Measurements from ENCODE around the gene PSMB2.

PSMB2 gene

DNA sequence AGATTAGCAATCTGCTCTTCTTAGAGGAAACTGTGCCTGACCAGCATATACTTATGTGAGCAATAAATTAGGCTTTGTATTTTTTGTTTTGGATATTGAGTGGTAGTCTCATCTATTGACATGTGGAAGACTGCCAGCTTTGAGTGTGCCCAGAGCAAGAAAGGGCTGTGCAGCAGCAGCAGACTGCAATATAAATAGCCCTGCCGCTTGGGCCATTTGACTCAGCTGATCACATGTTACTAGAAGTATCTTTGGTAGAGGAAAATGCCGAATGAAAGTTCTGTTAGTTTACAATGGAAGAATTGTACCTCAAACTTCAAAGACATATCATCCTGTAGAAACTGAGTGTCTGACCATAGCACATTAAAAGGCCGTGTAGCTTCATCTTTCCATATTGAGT is 9.1 kb upstream of the PSMB2 start:
- no peak overlapping the region for H3K4me3 ChIP-seq (ENCODE audit: low read depth in 1 of 2, low read length in 2 of 2)
- H3K9me3 ChIP-seq (ENCODE audit: control insufficient read depth in 1 of 2, low read length in 2 of 2), result no peaks in the 10 kb centered on the region
- no peak overlapping the region for H3K27ac ChIP-seq (ENCODE audit: low read depth, low read length)
- no peaks in the 10 kb centered on the region for H3K4me1 ChIP-seq (ENCODE audit: control insufficient read depth in 1 of 2, insufficient read depth in 2 of 2, low read length in 2 of 2)
- H3K36me3 ChIP-seq (ENCODE audit: control insufficient read depth in 1 of 2, insufficient read depth in 2 of 2, low read length in 2 of 2), result no peaks in the 10 kb centered on the region
- no peak overlapping the region for H3K9ac ChIP-seq (ENCODE audit: low read depth in 1 of 2, low read length in 2 of 2)
- peaks cover 4 to 5% of the 10 kb centered on the region in 2 donors for H3K27me3 ChIP-seq (ENCODE audit: control insufficient read depth in 1 of 2, insufficient read depth in 2 of 2, low read length in 2 of 2)

DNA sequence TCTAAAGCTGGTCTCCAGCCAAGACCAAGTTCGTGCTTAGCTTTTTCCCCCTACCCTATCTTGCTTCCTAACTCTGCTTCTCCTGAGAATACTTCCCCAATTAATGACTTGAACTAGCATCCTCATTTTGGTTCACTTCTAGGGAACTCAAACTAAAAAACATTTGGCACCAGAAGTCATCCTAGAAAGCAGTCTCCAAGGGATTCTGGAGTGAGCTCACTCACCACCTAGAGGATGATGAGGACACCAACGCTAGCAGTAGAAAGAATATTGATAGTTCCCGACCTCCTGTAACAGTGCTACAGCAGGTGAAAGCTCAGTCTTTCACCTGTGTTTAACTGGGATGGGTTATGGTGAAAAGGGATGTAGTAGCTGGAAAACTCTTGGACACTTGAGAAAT is 4.7 kb upstream of the PSMB2 start:
- Histone ChIP-seq H3K36me3 (ENCODE audit: control insufficient read depth in 1 of 2, insufficient read depth in 2 of 2, low read length in 2 of 2) (no peaks in the 10 kb centered on the region), H3K4me3 (ENCODE audit: low read depth in 1 of 2, low read length in 2 of 2) (no peak overlapping the region), H3K27me3 (ENCODE audit: control insufficient read depth in 1 of 2, insufficient read depth in 2 of 2, low read length in 2 of 2) (peaks cover 4 to 11% of the 10 kb centered on the region in 2 donors), H3K9me3 (ENCODE audit: control insufficient read depth in 1 of 2, low read length in 2 of 2) (no peaks in the 10 kb centered on the region), H3K4me1 (ENCODE audit: control insufficient read depth in 1 of 2, insufficient read depth in 2 of 2, low read length in 2 of 2) (no peaks in the 10 kb centered on the region), H3K27ac (ENCODE audit: low read depth, low read length) (no peak overlapping the region), H3K9ac (ENCODE audit: low read depth in 1 of 2, low read length in 2 of 2) (no peak overlapping the region)

GRCh38 chr1:35644204-35644603 is 2.9 kb upstream of the PSMB2 start:
- H3K27me3 ChIP-seq (ENCODE audit: control insufficient read depth in 1 of 2, insufficient read depth in 2 of 2, low read length in 2 of 2), result peaks cover 0 to 11% of the 10 kb centered on the region in 2 donors
- H3K4me1 ChIP-seq (ENCODE audit: control insufficient read depth in 1 of 2, insufficient read depth in 2 of 2, low read length in 2 of 2), result peaks cover 7 to 11% of the 10 kb centered on the region in 2 donors
- H3K4me3 ChIP-seq (ENCODE audit: low read depth in 1 of 2, low read length in 2 of 2), result no peak overlapping the region
- no peaks in the 10 kb centered on the region for H3K36me3 ChIP-seq (ENCODE audit: control insufficient read depth in 1 of 2, insufficient read depth in 2 of 2, low read length in 2 of 2)
- H3K9ac ChIP-seq (ENCODE audit: low read depth in 1 of 2, low read length in 2 of 2), result no peak overlapping the region
- H3K27ac ChIP-seq (ENCODE audit: low read depth, low read length), result no peak overlapping the region
- no peaks in the 10 kb centered on the region for H3K9me3 ChIP-seq (ENCODE audit: control insufficient read depth in 1 of 2, low read length in 2 of 2)

DNA sequence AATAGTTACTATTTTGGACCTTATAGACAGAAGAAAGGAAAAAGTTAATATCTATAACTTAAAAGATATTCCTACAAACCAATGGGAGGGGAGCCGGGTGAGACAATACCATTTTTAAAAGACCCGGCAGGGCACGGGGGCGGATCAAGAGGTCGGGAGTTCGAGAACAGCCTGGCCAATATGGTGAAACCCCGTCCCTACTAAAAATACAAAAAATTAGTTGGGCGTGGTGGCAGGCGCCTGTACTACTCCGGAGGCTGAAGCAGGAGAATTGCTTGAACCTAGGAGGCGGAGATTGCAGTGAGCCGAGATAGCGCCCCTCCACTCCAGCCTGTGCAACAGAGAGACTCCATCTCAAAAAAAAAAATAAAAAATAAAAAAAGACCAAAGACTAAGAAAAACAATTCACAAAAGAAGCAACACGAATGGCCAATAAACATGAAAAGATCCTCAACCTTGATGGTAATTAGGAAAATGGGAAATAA is 1.2 kb upstream of the PSMB2 start:
- H3K36me3 ChIP-seq (ENCODE audit: control insufficient read depth in 1 of 2, insufficient read depth in 2 of 2, low read length in 2 of 2), result no peaks in the 10 kb centered on the region
- H3K4me3 ChIP-seq (ENCODE audit: low read depth in 1 of 2, low read length in 2 of 2), result peak overlapping the region; percentile 94 to 99
- H3K4me1 ChIP-seq (ENCODE audit: control insufficient read depth in 1 of 2, insufficient read depth in 2 of 2, low read length in 2 of 2), result peaks cover 15 to 24% of the 10 kb centered on the region in 2 donors
- H3K9ac ChIP-seq (ENCODE audit: low read depth in 1 of 2, low read length in 2 of 2), result peak overlapping the region; percentile 92 to 95
- no peaks in the 10 kb centered on the region for H3K9me3 ChIP-seq (ENCODE audit: control insufficient read depth in 1 of 2, low read length in 2 of 2)
- peaks cover 0 to 11% of the 10 kb centered on the region in 2 donors for H3K27me3 ChIP-seq (ENCODE audit: control insufficient read depth in 1 of 2, insufficient read depth in 2 of 2, low read length in 2 of 2)
- no peak overlapping the region for H3K27ac ChIP-seq (ENCODE audit: low read depth, low read length)

DNA sequence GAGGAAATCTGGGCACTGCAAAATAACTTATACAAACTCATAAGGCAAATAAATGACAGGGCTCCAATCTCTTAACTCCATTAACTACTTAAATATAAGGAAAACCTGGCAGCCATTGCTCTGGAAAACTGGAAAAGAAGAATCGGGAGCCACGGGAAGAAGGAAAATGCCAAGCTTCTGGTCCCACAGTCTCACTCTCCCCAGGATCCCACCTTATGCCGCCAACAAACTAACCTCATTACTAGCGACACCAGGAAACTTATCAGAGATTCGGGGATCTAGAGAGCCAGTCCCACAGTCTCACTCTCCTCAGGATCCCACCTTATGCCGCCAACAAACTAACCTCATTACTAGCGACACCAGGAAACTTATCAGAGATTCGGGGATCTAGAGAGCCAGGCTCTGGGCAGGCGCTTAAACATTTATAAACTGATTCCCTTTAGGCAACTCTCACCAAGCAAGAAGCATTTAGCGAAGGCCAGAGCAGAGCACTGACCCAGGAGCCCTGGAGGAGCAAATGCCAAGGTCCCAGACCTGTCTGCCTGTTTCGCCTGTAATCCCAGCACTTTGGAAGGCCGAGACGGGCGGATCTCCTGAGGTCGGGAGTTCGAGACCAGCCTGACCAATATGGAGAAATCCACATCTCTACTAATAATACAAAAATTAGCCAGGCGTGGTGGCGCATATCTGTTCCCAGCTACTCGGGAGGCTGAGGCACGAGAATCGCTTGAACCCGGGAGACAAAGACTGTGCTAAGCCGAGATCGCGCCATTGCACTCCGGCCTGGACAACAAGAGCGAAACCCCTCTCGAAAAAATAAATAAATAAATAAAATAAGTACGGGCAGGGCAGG is 720 bp downstream of the PSMB2 start:
- H3K36me3 ChIP-seq (ENCODE audit: control insufficient read depth in 1 of 2, insufficient read depth in 2 of 2, low read length in 2 of 2), result peaks cover 0 to 5% of the 10 kb centered on the region in 2 donors
- peaks cover 20 to 29% of the 10 kb centered on the region in 2 donors for H3K4me1 ChIP-seq (ENCODE audit: control insufficient read depth in 1 of 2, insufficient read depth in 2 of 2, low read length in 2 of 2)
- H3K4me3 ChIP-seq (ENCODE audit: low read depth in 1 of 2, low read length in 2 of 2), result peak overlapping the region; percentile 94 to 99
- peak overlapping the region; percentile 85 for H3K27ac ChIP-seq (ENCODE audit: low read depth, low read length)
- peaks cover 0 to 9% of the 10 kb centered on the region in 2 donors for H3K27me3 ChIP-seq (ENCODE audit: control insufficient read depth in 1 of 2, insufficient read depth in 2 of 2, low read length in 2 of 2)
- H3K9ac ChIP-seq (ENCODE audit: low read depth in 1 of 2, low read length in 2 of 2), result peak overlapping the region; percentile 92 to 95
- H3K9me3 ChIP-seq (ENCODE audit: control insufficient read depth in 1 of 2, low read length in 2 of 2), result no peaks in the 10 kb centered on the region

GRCh38 chr1:35637401-35637809 is 3.9 kb downstream of the PSMB2 start:
- H3K27ac ChIP-seq (ENCODE audit: low read depth, low read length), result no peak overlapping the region
- H3K4me1 ChIP-seq (ENCODE audit: control insufficient read depth in 1 of 2, insufficient read depth in 2 of 2, low read length in 2 of 2), result peaks cover 20 to 29% of the 10 kb centered on the region in 2 donors
- peaks cover 0 to 36% of the 10 kb centered on the region in 2 donors for H3K36me3 ChIP-seq (ENCODE audit: control insufficient read depth in 1 of 2, insufficient read depth in 2 of 2, low read length in 2 of 2)
- H3K9ac ChIP-seq (ENCODE audit: low read depth in 1 of 2, low read length in 2 of 2), result peak overlapping the region; percentile 7 to 52
- H3K27me3 ChIP-seq (ENCODE audit: control insufficient read depth in 1 of 2, insufficient read depth in 2 of 2, low read length in 2 of 2), result no peaks in the 10 kb centered on the region
- H3K4me3 ChIP-seq (ENCODE audit: low read depth in 1 of 2, low read length in 2 of 2), result peak overlapping the region; percentile 44 to 64
- H3K9me3 ChIP-seq (ENCODE audit: control insufficient read depth in 1 of 2, low read length in 2 of 2), result no peaks in the 10 kb centered on the region

GRCh38 chr1:35633547-35633946 is 7.8 kb downstream of the PSMB2 start:
- Histone ChIP-seq H3K27me3 (ENCODE audit: control insufficient read depth in 1 of 2, insufficient read depth in 2 of 2, low read length in 2 of 2) (no peaks in the 10 kb centered on the region), H3K36me3 (ENCODE audit: control insufficient read depth in 1 of 2, insufficient read depth in 2 of 2, low read length in 2 of 2) (peaks cover 11 to 68% of the 10 kb centered on the region in 2 donors), H3K9me3 (ENCODE audit: control insufficient read depth in 1 of 2, low read length in 2 of 2) (no peaks in the 10 kb centered on the region)

DNA sequence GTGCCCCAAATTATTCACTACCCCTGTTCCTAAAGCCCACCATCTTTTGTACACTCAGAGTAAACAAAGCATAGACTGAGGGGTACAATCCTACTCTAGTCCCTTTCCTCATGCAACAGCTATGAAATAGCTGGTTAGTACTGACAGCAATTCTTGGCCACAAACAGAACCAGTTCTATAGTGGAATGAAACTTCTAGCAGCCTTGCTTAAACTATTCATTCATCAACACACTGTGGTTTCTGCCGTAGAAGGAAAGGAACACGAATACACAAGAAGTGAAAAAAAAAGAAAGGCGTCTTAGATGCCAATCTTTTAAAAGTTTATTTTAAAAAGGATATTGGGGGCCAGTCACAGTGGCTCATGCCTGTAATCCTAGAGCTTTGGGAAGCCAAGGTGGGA is 9.9 kb downstream of the PSMB2 start:
- Histone ChIP-seq H3K27ac (ENCODE audit: low read depth, low read length) (no peak overlapping the region), H3K4me1 (ENCODE audit: control insufficient read depth in 1 of 2, insufficient read depth in 2 of 2, low read length in 2 of 2) (no peaks in the 10 kb centered on the region), H3K9ac (ENCODE audit: low read depth in 1 of 2, low read length in 2 of 2) (no peak overlapping the region), H3K36me3 (ENCODE audit: control insufficient read depth in 1 of 2, insufficient read depth in 2 of 2, low read length in 2 of 2) (peaks cover 11 to 82% of the 10 kb centered on the region in 2 donors), H3K27me3 (ENCODE audit: control insufficient read depth in 1 of 2, insufficient read depth in 2 of 2, low read length in 2 of 2) (no peaks in the 10 kb centered on the region), H3K9me3 (ENCODE audit: control insufficient read depth in 1 of 2, low read length in 2 of 2) (no peaks in the 10 kb centered on the region), H3K4me3 (ENCODE audit: low read depth in 1 of 2, low read length in 2 of 2) (no peak overlapping the region)

More at GRCh38 chr1:35633547-35633946, 7.8 kb downstream of the PSMB2 start:
- H3K27ac ChIP-seq (ENCODE audit: low read depth, low read length), result no peak overlapping the region
- no peak overlapping the region for H3K9ac ChIP-seq (ENCODE audit: low read depth in 1 of 2, low read length in 2 of 2)
- H3K4me1 ChIP-seq (ENCODE audit: control insufficient read depth in 1 of 2, insufficient read depth in 2 of 2, low read length in 2 of 2), result peaks cover 12 to 16% of the 10 kb centered on the region in 2 donors
- no peak overlapping the region for H3K4me3 ChIP-seq (ENCODE audit: low read depth in 1 of 2, low read length in 2 of 2)

GRCh38 chr1:35629051-35629450 is 12.3 kb downstream of the PSMB2 start:
- Histone ChIP-seq H3K27me3 (ENCODE audit: control insufficient read depth in 1 of 2, insufficient read depth in 2 of 2, low read length in 2 of 2) (no peaks in the 10 kb centered on the region), H3K9ac (ENCODE audit: low read depth in 1 of 2, low read length in 2 of 2) (no peak overlapping the region), H3K36me3 (ENCODE audit: control insufficient read depth in 1 of 2, insufficient read depth in 2 of 2, low read length in 2 of 2) (peaks cover 11 to 65% of the 10 kb centered on the region in 2 donors), H3K27ac (ENCODE audit: low read depth, low read length) (no peak overlapping the region), H3K4me1 (ENCODE audit: control insufficient read depth in 1 of 2, insufficient read depth in 2 of 2, low read length in 2 of 2) (no peaks in the 10 kb centered on the region), H3K9me3 (ENCODE audit: control insufficient read depth in 1 of 2, low read length in 2 of 2) (no peaks in the 10 kb centered on the region), H3K4me3 (ENCODE audit: low read depth in 1 of 2, low read length in 2 of 2) (no peak overlapping the region)

GRCh38 chr1:35623832-35624231 is 17.5 kb downstream of the PSMB2 start:
- Histone ChIP-seq H3K27me3 (ENCODE audit: control insufficient read depth in 1 of 2, insufficient read depth in 2 of 2, low read length in 2 of 2) (no peaks in the 10 kb centered on the region), H3K9me3 (ENCODE audit: control insufficient read depth in 1 of 2, low read length in 2 of 2) (no peaks in the 10 kb centered on the region), H3K9ac (ENCODE audit: low read depth in 1 of 2, low read length in 2 of 2) (no peak overlapping the region), H3K4me1 (ENCODE audit: control insufficient read depth in 1 of 2, insufficient read depth in 2 of 2, low read length in 2 of 2) (no peaks in the 10 kb centered on the region), H3K36me3 (ENCODE audit: control insufficient read depth in 1 of 2, insufficient read depth in 2 of 2, low read length in 2 of 2) (peaks cover 4 to 45% of the 10 kb centered on the region in 2 donors), H3K4me3 (ENCODE audit: low read depth in 1 of 2, low read length in 2 of 2) (no peak overlapping the region), H3K27ac (ENCODE audit: low read depth, low read length) (no peak overlapping the region)

All from duodenal mucosa (tissue), 2 donors.